ENCODE data around the gene CCDC78.

CCDC78 gene

GRCh38 chr16:694863-695354 is 31.3 kb downstream of the CCDC78 start:
- H3K36me3 ChIP-seq (ENCODE audit: low read length), result no peaks in the 10 kb centered on the region
- no peak overlapping the region for H3K27ac ChIP-seq (ENCODE audit: low read depth, low read length)
- H3K4me3 ChIP-seq (ENCODE audit: insufficient read depth, low read length, poor library complexity, severe bottlenecking), result no peak overlapping the region
- TF ChIP-seq CTCF (IDR thresholded peaks at IDR 0.05; ENCODE audit: insufficient read depth, low read length, poor library complexity, severe bottlenecking) (no peak), EZH2phosphoT487 (conservative IDR thresholded peaks at IDR 0.05; ENCODE audit: low read length) (no peak)
- no peaks in the 10 kb centered on the region for H3K79me2 ChIP-seq (ENCODE audit: insufficient read depth, low read length)
- H3K9me2 ChIP-seq (replicated peaks; ENCODE audit: insufficient read depth, low read length), result no peaks in the 10 kb centered on the region
- no peak overlapping the region for H3K9ac ChIP-seq (ENCODE audit: low read length)
- H3K9me3 ChIP-seq (ENCODE audit: insufficient read depth, low read length), result no peaks in the 10 kb centered on the region
- no peaks in the 10 kb centered on the region for H4K20me1 ChIP-seq (ENCODE audit: low read depth, low read length)
- H3F3A ChIP-seq (ENCODE audit: insufficient read depth), result 0 out of 2 replicates have a peak, but pooled peaks cover 3% of the 10 kb centered on the region
- H3K4me2 ChIP-seq (ENCODE audit: low read depth, low read length, poor library complexity, severe bottlenecking), result peak overlapping the region; percentile 37
- H3K27me3 ChIP-seq (ENCODE audit: low read length), result no peaks in the 10 kb centered on the region
- no peak overlapping the region for H2AFZ ChIP-seq (ENCODE audit: low read depth, low read length, severe bottlenecking)

- Histone ChIP-seq H2AFZ (ENCODE audit: low read depth, low read length, severe bottlenecking) (no peak overlapping the region), H3K9me2 (replicated peaks; ENCODE audit: insufficient read depth, low read length) (no peaks in the 10 kb centered on the region), H3K4me2 (ENCODE audit: low read depth, low read length, poor library complexity, severe bottlenecking) (peak overlapping the region; percentile 37), H3F3A (ENCODE audit: insufficient read depth) (0 out of 2 replicates have a peak, but pooled peaks cover 3% of the 10 kb centered on the region), H3K27ac (ENCODE audit: low read depth, low read length) (no peak overlapping the region), H3K36me3 (ENCODE audit: low read length) (no peaks in the 10 kb centered on the region), H3K9ac (ENCODE audit: low read length) (no peak overlapping the region), H3K27me3 (ENCODE audit: low read length) (no peaks in the 10 kb centered on the region), H4K20me1 (ENCODE audit: low read depth, low read length) (no peaks in the 10 kb centered on the region), H3K4me3 (ENCODE audit: insufficient read depth, low read length, poor library complexity, severe bottlenecking) (no peak overlapping the region), H3K9me3 (ENCODE audit: insufficient read depth, low read length) (no peaks in the 10 kb centered on the region), H3K79me2 (ENCODE audit: insufficient read depth, low read length) (no peaks in the 10 kb centered on the region)
- no peak for TF ChIP-seq EZH2phosphoT487 (conservative IDR thresholded peaks at IDR 0.05; ENCODE audit: low read length)
- no peak for TF ChIP-seq CTCF (IDR thresholded peaks at IDR 0.05; ENCODE audit: insufficient read depth, low read length, poor library complexity, severe bottlenecking)
Observed at GRCh38 chr16:694187-694862, 31.9 kb downstream of the CCDC78 start.

GRCh38 chr16:693766-694165 is 32.5 kb downstream of the CCDC78 start:
- H3K9me3 ChIP-seq (ENCODE audit: insufficient read depth, low read length), result no peaks in the 10 kb centered on the region
- 0 out of 2 replicates have a peak, but pooled peaks cover 3% of the 10 kb centered on the region for H3F3A ChIP-seq (ENCODE audit: insufficient read depth)
- no peaks in the 10 kb centered on the region for H3K9me2 ChIP-seq (replicated peaks; ENCODE audit: insufficient read depth, low read length)
- no peak overlapping the region for H2AFZ ChIP-seq (ENCODE audit: low read depth, low read length, severe bottlenecking)
- no peaks in the 10 kb centered on the region for H3K36me3 ChIP-seq (ENCODE audit: low read length)
- H4K20me1 ChIP-seq (ENCODE audit: low read depth, low read length), result no peaks in the 10 kb centered on the region
- H3K79me2 ChIP-seq (ENCODE audit: insufficient read depth, low read length), result no peaks in the 10 kb centered on the region
- H3K27ac ChIP-seq (ENCODE audit: low read depth, low read length), result no peak overlapping the region
- H3K9ac ChIP-seq (ENCODE audit: low read length), result no peak overlapping the region
- H3K4me3 ChIP-seq (ENCODE audit: insufficient read depth, low read length, poor library complexity, severe bottlenecking), result no peak overlapping the region
- no peak overlapping the region for H3K4me2 ChIP-seq (ENCODE audit: low read depth, low read length, poor library complexity, severe bottlenecking)
- TF ChIP-seq EZH2phosphoT487 (conservative IDR thresholded peaks at IDR 0.05; ENCODE audit: low read length) (no peak), CTCF (IDR thresholded peaks at IDR 0.05; ENCODE audit: insufficient read depth, low read length, poor library complexity, severe bottlenecking) (no peak)
- H3K27me3 ChIP-seq (ENCODE audit: low read length), result no peaks in the 10 kb centered on the region
